ENCODE results near the gene TMEM60. TPM values are rescaled to one million over a fixed set of nuclear protein-coding genes. Genes with fewer than 3 reads are reported as not detected.
A peak's percentile ranks its signal among the peaks of the same experiment; 100 is the strongest.

The TMEM60 gene
- total and polyA plus RNA-seq, 7 donors = 5.7 to 33.0 (median 14.5) TPM

- H3K4me1 ChIP-seq = peaks cover 0 to 74% (median 31%) of the 10 kb centered on the region in 4 donors
- 1 to 4% methylated on average over 3 of the region's 3 CpGs for WGBS, 2 donors
- H3K4me3 ChIP-seq = no peak overlapping the region
- no peaks in the 10 kb centered on the region for H3K9me3 ChIP-seq
- no peaks in the 10 kb centered on the region for H3K36me3 ChIP-seq
- TF ChIP-seq POLR2AphosphoS5 (IDR thresholded peaks at IDR 0.05) (no peak), EP300 (IDR thresholded peaks at IDR 0.05) (no peak), POLR2A (IDR thresholded peaks at IDR 0.05) (no peak)
- TF ChIP-seq, protein P1, sequence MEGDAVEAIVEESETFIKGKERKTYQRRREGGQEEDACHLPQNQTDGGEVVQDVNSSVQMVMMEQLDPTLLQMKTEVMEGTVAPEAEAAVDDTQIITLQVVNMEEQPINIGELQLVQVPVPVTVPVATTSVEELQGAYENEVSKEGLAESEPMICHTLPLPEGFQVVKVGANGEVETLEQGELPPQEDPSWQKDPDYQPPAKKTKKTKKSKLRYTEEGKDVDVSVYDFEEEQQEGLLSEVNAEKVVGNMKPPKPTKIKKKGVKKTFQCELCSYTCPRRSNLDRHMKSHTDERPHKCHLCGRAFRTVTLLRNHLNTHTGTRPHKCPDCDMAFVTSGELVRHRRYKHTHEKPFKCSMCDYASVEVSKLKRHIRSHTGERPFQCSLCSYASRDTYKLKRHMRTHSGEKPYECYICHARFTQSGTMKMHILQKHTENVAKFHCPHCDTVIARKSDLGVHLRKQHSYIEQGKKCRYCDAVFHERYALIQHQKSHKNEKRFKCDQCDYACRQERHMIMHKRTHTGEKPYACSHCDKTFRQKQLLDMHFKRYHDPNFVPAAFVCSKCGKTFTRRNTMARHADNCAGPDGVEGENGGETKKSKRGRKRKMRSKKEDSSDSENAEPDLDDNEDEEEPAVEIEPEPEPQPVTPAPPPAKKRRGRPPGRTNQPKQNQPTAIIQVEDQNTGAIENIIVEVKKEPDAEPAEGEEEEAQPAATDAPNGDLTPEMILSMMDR (IDR thresholded peaks at IDR 0.05) = peak; percentile 66 to 85 (median 80)
- DNase-seq = no peak
- peak overlapping the region in 3 of 4 donors; percentile 0 to 43 (median 35) for H3K27ac ChIP-seq
- H3K27me3 ChIP-seq = no peaks in the 10 kb centered on the region
- intact Hi-C loops (cut with DNase I) = loop anchor here (2.0 to 10.0 kb wide), 2 partner anchors 55 to 107 kb away; no protein-coding TSS in a partner anchor
These were observed 38.8 kb downstream of the TMEM60 start for GRCh38 chr7:77759294-77759889.

DNA sequence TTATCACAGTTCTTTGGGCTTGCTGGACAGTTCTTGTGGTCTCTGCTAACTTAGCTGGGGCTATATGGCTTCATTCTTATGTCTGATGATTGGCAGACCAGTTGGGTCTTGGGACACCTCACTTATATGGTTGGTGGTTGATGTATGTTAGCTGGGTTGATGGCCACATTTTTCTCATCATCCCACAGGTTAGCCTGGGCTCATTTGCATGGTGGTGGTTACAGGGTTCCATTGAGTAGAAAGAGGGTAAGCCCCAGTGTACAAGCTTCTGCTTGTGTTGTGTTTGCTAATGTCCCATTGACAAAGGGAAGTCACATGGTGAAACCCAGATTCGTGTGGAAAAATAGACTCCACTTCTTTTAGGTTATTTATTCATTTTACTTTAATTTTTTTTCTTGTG lies 40.6 kb downstream of the TMEM60 start:
- no peak for TF ChIP-seq POLR2AphosphoS5 (IDR thresholded peaks at IDR 0.05)
- no peak for TF ChIP-seq POLR2A (IDR thresholded peaks at IDR 0.05)
- no peak for TF ChIP-seq EP300 (IDR thresholded peaks at IDR 0.05)
- Histone ChIP-seq H3K9me3 (no peaks in the 10 kb centered on the region), H3K4me1 (peaks cover 0 to 72% (median 36%) of the 10 kb centered on the region in 4 donors), H3K27ac (no peak overlapping the region), H3K27me3 (no peaks in the 10 kb centered on the region), H3K36me3 (no peaks in the 10 kb centered on the region), H3K4me3 (no peak overlapping the region)
- no peak for DNase-seq
- intact Hi-C loops (cut with DNase I) = loop anchor here (10.0 kb wide), 1 partner anchor 53 kb away; no protein-coding TSS in a partner anchor
- 33 to 40% methylated on average over 1 of the region's 1 CpG for WGBS, 2 donors

GRCh38 chr7:77753173-77753572 lies 45.1 kb downstream of the TMEM60 start:
- Histone ChIP-seq H3K27ac (no peak overlapping the region), H3K4me3 (no peak overlapping the region), H3K9me3 (no peaks in the 10 kb centered on the region), H3K4me1 (peaks cover 0 to 37% (median 17%) of the 10 kb centered on the region in 4 donors), H3K36me3 (peaks cover 0 to 25% (median 0%) of the 10 kb centered on the region in 4 donors), H3K27me3 (no peaks in the 10 kb centered on the region)
- no peak for TF ChIP-seq POLR2A (IDR thresholded peaks at IDR 0.05)
- TF ChIP-seq POLR2AphosphoS5 (IDR thresholded peaks at IDR 0.05) = no peak
- TF ChIP-seq, protein P1 (IDR thresholded peaks at IDR 0.05) = no peak
- no peak for TF ChIP-seq EP300 (IDR thresholded peaks at IDR 0.05)
- DNase-seq = no peak
- intact Hi-C loops (cut with DNase I) = loop anchor here (10.0 kb wide), 1 partner anchor 48 kb away; no protein-coding TSS in a partner anchor
- WGBS, 2 donors = 51 to 61% methylated on average over 1 of the region's 1 CpG

- intact Hi-C loops (cut with DNase I) = loop anchor here (10.0 kb wide), 1 partner anchor 47 kb away; no protein-coding TSS in a partner anchor
- DNase-seq = no peak
- Histone ChIP-seq H3K27ac (no peak overlapping the region), H3K4me1 (peaks cover 0 to 38% (median 21%) of the 10 kb centered on the region in 4 donors), H3K36me3 (peaks cover 0 to 25% (median 0%) of the 10 kb centered on the region in 4 donors), H3K9me3 (no peaks in the 10 kb centered on the region), H3K27me3 (no peaks in the 10 kb centered on the region), H3K4me3 (no peak overlapping the region)
- WGBS, 2 donors = 44 to 82% methylated on average over 2 of the region's 2 CpGs
- TF ChIP-seq POLR2AphosphoS5 (IDR thresholded peaks at IDR 0.05) = no peak
- TF ChIP-seq EP300 (IDR thresholded peaks at IDR 0.05) = no peak
These were observed 46.2 kb downstream of the TMEM60 start for GRCh38 chr7:77752016-77752415.

DNA sequence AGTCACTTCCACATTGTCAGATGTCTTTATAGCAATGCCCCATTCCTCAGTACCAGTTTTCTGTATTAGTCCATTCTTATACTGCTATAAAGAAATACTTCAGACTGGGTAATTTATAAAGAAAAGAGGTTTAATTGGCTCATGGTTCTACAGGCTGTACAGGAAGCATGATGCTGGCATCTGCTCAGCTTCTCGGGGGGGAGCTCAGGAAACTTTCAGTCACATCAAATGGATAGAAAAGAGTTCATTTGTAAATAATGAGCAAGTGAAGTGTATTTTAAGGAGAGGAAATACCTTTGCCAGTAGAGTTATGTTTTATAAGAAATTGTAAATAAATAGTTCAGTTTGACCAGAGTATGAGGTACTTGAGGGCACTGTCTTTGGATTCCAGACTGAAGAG lies 50.5 kb downstream of the TMEM60 start:
- TF ChIP-seq EP300 (IDR thresholded peaks at IDR 0.05) (no peak), POLR2AphosphoS5 (IDR thresholded peaks at IDR 0.05) (no peak)
- intact Hi-C loops (cut with DNase I) = no loop called here
- 79 to 89% methylated on average over 1 of the region's 1 CpG for WGBS, 2 donors
- Histone ChIP-seq H3K27ac (no peak overlapping the region), H3K4me1 (peaks cover 0 to 28% (median 18%) of the 10 kb centered on the region in 4 donors), H3K4me3 (no peak overlapping the region), H3K27me3 (no peaks in the 10 kb centered on the region), H3K9me3 (no peaks in the 10 kb centered on the region), H3K36me3 (peaks cover 0 to 29% (median 0%) of the 10 kb centered on the region in 4 donors)
- no peak for DNase-seq

DNA sequence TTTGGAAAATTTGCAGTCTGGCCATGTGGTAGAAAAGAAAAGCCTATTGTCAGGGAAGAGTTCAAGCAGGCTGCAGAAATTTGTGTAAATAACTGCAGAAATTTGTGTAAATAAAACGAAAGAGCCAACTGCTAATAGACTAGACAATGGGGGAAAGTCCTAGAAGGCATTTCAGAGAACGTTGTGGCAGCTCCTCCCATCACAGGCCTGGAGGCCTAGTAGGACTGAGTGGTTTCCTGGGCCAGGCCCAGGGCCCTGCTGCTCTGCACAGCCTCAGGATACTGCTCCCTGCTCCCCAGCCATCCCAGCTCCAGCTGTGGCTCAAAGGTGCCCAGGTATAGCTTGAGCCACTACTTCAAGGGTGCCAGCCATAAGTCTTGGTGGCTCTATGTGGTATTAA lies 51.1 kb downstream of the TMEM60 start:
- WGBS, 2 donors = 61 to 68% methylated on average over 2 of the region's 2 CpGs
- TF ChIP-seq EP300 (IDR thresholded peaks at IDR 0.05) = no peak
- TF ChIP-seq, protein P1 (IDR thresholded peaks at IDR 0.05) = no peak
- TF ChIP-seq POLR2A (IDR thresholded peaks at IDR 0.05) = no peak
- TF ChIP-seq POLR2AphosphoS5 (IDR thresholded peaks at IDR 0.05) = no peak
- H3K36me3 ChIP-seq = peaks cover 0 to 26% (median 0%) of the 10 kb centered on the region in 4 donors
- peaks cover 0 to 23% (median 16%) of the 10 kb centered on the region in 4 donors for H3K4me1 ChIP-seq
- intact Hi-C loops (cut with DNase I) = no loop called here
- no peak overlapping the region for H3K27ac ChIP-seq
- H3K27me3 ChIP-seq = no peaks in the 10 kb centered on the region
- no peak for DNase-seq
- no peak overlapping the region for H3K4me3 ChIP-seq
- H3K9me3 ChIP-seq = no peaks in the 10 kb centered on the region

Measured in sigmoid colon (tissue), 7 donors.